ENCODE measurements around the gene SLC2A5.

SLC2A5 gene

GRCh38 chr1:9061252-9061960 is 8.0 kb downstream of the SLC2A5 start:
- DNase-seq: no peak

GRCh38 chr1:9059891-9060744 is 9.3 kb downstream of the SLC2A5 start:
- no peak for DNase-seq

GRCh38 chr1:9058465-9058864 is 11.0 kb downstream of the SLC2A5 start:
- DNase-seq: no peak

- no peak for DNase-seq
These were observed 11.6 kb downstream of the SLC2A5 start for GRCh38 chr1:9057851-9058250.

- DNase-seq: no peak
These were observed 17.0 kb downstream of the SLC2A5 start for GRCh38 chr1:9052272-9053049.

- no peak for DNase-seq
These were observed 18.1 kb downstream of the SLC2A5 start for GRCh38 chr1:9051379-9051778.

GRCh38 chr1:9050803-9051202 is 18.6 kb downstream of the SLC2A5 start:
- no peak for DNase-seq

GRCh38 chr1:9048551-9048950 is 20.9 kb downstream of the SLC2A5 start:
- no peak for DNase-seq

- DNase-seq: no peak
These were observed 22.4 kb downstream of the SLC2A5 start for GRCh38 chr1:9047019-9047418.

- DNase-seq: no peak
These were observed 23.4 kb downstream of the SLC2A5 start for GRCh38 chr1:9045861-9046510.

GRCh38 chr1:9044236-9044635 is 25.2 kb downstream of the SLC2A5 start:
- DNase-seq: no peak

- no peak for DNase-seq
These were observed 27.2 kb downstream of the SLC2A5 start for GRCh38 chr1:9042272-9042671.

- DNase-seq: no peak
These were observed 28.2 kb downstream of the SLC2A5 start for GRCh38 chr1:9041116-9041779.

- DNase-seq: no peak
These were observed 28.8 kb downstream of the SLC2A5 start for GRCh38 chr1:9040659-9041030.

GRCh38 chr1:9039761-9040658 is 29.4 kb downstream of the SLC2A5 start:
- DNase-seq: no peak

GRCh38 chr1:9038881-9039760 is 30.3 kb downstream of the SLC2A5 start:
- DNase-seq: no peak

- DNase-seq: no peak
These were observed 31.1 kb downstream of the SLC2A5 start for GRCh38 chr1:9038338-9038650.

GRCh38 chr1:9037476-9038337 is 31.7 kb downstream of the SLC2A5 start:
- no peak for DNase-seq

GRCh38 chr1:9035226-9035625 is 34.2 kb downstream of the SLC2A5 start:
- DNase-seq: no peak

GRCh38 chr1:9033363-9033762 is 36.1 kb downstream of the SLC2A5 start:
- DNase-seq: no peak
